Progenitor cell of endocrine pancreas (in vitro differentiated cells): ENCODE results near the gene CHADL. TPM values are rescaled to one million over a fixed set of nuclear protein-coding genes. Genes with fewer than 3 reads are reported as not detected.
A peak's percentile ranks its signal among the peaks of the same experiment; 100 is the strongest.

Experiments used
- DNase-seq: peaks from one replicate; pipeline ENCODE4 v3.0.0; 2021; ENCODE audit warnings: low spot score; ENCODE audit not compliant: unreplicated experiment
- H3K27ac Mint-ChIP-seq: 2 replicates; pipeline ENCODE4 v1.8.0; 2021; ENCODE audit warnings: mild to moderate bottlenecking, moderate library complexity, mixed read lengths
- H3K27me3 Mint-ChIP-seq: 2 replicates; pipeline ENCODE4 v1.8.0; 2021; ENCODE audit warnings: mixed read lengths
- H3K36me3 Mint-ChIP-seq: 2 replicates; pipeline ENCODE4 v1.8.0; 2022; ENCODE audit warnings: mixed read lengths; ENCODE audit not compliant: insufficient read depth
- H3K4me1 Mint-ChIP-seq: 2 replicates; pipeline ENCODE4 v1.8.0; 2021; ENCODE audit warnings: low read depth, mixed read lengths
- H3K4me3 Mint-ChIP-seq: 2 replicates; pipeline ENCODE4 v1.8.0; 2021; ENCODE audit warnings: low read depth, mild to moderate bottlenecking, moderate library complexity, mixed read lengths
- H3K9me3 Mint-ChIP-seq: 2 replicates; pipeline ENCODE4 v1.8.0; 2021; ENCODE audit warnings: low read depth, mixed read lengths
- total RNA-seq: library from RNA; stranded (reverse); gene quantifications from 2 replicates; pipeline ENCODE4 v1.2.1, GENCODE V29; 2021
- TF ChIP-seq, protein P1 (sequence below): fragments of 200-600 bp; sonication (generic); IDR thresholded peaks from one replicate; pipeline ENCODE4 v1.5.0; 2021; ENCODE audit warnings: antibody characterized with exemption, mild to moderate bottlenecking; ENCODE audit not compliant: unreplicated experiment

Gene CHADL
- total RNA-seq, 1 donor from 2014 or later, result 3.1 TPM

DNA sequence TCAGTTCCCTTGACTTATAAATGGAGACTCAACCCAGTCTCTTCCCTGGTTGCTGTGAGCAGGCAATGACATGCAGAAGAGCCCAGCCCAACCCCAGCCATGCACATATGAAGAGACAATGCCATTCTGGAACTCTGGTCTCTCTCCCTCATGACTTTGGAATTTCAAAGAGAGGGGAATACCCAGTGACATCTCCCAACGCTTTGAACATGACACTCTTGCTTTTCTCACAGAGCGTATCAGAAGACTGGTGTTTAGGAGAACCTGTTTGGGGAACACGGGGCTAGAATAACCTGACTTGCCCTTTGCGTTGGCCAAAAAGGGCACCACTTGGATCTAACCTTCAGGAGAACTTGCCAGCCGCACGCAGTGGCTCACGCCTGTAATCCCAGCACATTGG, 32.4 kb upstream of the CHADL start:
- no peak for DNase-seq
- H3K27me3 Mint-ChIP-seq, result no peaks in the 10 kb centered on the region
- no peaks in the 10 kb centered on the region for H3K4me1 Mint-ChIP-seq
- H3K27ac Mint-ChIP-seq, result no peak overlapping the region
- H3K36me3 Mint-ChIP-seq, result peaks cover 22% of the 10 kb centered on the region
- no peaks in the 10 kb centered on the region for H3K9me3 Mint-ChIP-seq
- TF ChIP-seq, protein P1, sequence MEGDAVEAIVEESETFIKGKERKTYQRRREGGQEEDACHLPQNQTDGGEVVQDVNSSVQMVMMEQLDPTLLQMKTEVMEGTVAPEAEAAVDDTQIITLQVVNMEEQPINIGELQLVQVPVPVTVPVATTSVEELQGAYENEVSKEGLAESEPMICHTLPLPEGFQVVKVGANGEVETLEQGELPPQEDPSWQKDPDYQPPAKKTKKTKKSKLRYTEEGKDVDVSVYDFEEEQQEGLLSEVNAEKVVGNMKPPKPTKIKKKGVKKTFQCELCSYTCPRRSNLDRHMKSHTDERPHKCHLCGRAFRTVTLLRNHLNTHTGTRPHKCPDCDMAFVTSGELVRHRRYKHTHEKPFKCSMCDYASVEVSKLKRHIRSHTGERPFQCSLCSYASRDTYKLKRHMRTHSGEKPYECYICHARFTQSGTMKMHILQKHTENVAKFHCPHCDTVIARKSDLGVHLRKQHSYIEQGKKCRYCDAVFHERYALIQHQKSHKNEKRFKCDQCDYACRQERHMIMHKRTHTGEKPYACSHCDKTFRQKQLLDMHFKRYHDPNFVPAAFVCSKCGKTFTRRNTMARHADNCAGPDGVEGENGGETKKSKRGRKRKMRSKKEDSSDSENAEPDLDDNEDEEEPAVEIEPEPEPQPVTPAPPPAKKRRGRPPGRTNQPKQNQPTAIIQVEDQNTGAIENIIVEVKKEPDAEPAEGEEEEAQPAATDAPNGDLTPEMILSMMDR, result no peak
- H3K4me3 Mint-ChIP-seq, result no peak overlapping the region

DNA sequence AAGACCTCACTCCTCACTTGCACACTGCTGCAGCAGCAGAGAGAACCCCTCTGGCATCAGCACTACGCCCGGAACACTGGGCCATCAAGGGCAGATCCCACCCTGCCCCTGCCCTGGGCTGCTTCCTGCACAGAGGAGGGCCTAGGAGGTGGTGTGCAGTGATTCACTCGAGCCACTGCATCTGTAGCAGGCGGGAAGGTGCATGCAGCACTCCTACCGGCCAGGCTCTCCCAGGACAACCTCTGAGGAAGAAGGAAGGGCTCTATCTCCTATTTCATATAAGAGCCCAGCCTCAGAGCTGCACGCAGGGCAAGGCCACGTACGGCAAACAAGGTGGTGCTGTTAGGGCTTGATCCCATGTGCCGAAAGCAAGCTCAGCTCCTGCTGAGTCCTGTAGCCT, 31.1 kb upstream of the CHADL start:
- Mint-ChIP-seq H3K4me1 (no peaks in the 10 kb centered on the region), H3K4me3 (no peak overlapping the region), H3K36me3 (peaks cover 16% of the 10 kb centered on the region), H3K9me3 (no peaks in the 10 kb centered on the region), H3K27ac (no peak overlapping the region), H3K27me3 (no peaks in the 10 kb centered on the region)
- DNase-seq, result no peak
- TF ChIP-seq, protein P1, result no peak

DNA sequence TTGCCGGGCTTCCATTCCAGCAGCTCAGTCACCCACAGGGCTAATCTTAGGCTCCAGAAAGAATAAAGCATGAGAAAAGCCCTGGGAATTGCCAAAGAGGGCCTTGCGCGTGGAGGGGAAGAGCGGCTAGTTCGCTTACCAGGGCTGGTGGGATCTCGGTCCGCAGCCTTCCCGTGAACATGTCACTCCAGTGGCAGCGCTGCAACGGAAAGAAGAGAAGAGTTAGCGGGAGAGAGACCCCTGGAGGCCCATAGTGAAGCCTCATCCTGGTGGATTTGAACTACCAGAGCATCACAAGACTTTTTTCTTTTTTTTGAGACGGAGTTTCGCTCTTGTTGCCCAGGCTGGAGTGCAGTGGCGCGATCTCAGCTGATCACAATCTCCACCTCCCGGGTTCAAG, 27.2 kb upstream of the CHADL start:
- no peak overlapping the region for H3K4me3 Mint-ChIP-seq
- peaks cover 15% of the 10 kb centered on the region for H3K36me3 Mint-ChIP-seq

DNA sequence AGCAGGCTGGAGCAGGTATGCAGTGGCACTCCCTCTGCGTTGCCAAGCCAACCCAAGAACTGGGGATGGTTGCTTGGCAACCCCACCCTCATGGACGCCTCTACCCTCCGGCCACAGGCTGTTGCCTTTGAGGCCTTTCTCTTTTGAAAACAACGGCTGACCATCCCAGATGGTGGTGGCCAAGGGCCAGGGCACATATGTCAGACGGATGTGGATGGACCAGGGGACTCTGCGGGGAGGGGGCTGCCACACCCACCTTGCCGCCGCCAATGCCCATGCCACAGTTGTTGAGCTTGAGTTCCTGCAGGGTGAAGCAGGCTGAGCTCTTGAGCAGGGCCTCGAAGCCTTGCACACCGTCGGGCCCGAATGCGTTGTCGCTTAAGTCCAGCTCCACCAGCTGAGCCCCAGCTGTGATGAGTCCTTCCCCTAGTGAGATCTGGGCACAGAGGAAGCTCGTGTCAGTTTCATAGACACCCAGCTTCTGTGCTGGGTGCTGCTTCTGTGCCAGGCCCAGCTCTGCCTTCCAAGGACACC, 23.7 kb upstream of the CHADL start:
- DNase-seq, result no peak
- TF ChIP-seq, protein P1, result no peak
- H3K27me3 Mint-ChIP-seq, result no peaks in the 10 kb centered on the region
- H3K36me3 Mint-ChIP-seq, result peaks cover 10% of the 10 kb centered on the region
- no peaks in the 10 kb centered on the region for H3K9me3 Mint-ChIP-seq
- H3K4me3 Mint-ChIP-seq, result no peak overlapping the region
- peak overlapping the region; percentile 58 for H3K27ac Mint-ChIP-seq
- no peaks in the 10 kb centered on the region for H3K4me1 Mint-ChIP-seq

More for the DNA sequence above, 27.2 kb upstream of the CHADL start:
- no peak overlapping the region for H3K27ac Mint-ChIP-seq
- H3K27me3 Mint-ChIP-seq, result no peaks in the 10 kb centered on the region
- no peak for DNase-seq
- TF ChIP-seq, protein P1, result no peak
- no peaks in the 10 kb centered on the region for H3K4me1 Mint-ChIP-seq
- no peaks in the 10 kb centered on the region for H3K9me3 Mint-ChIP-seq

DNA sequence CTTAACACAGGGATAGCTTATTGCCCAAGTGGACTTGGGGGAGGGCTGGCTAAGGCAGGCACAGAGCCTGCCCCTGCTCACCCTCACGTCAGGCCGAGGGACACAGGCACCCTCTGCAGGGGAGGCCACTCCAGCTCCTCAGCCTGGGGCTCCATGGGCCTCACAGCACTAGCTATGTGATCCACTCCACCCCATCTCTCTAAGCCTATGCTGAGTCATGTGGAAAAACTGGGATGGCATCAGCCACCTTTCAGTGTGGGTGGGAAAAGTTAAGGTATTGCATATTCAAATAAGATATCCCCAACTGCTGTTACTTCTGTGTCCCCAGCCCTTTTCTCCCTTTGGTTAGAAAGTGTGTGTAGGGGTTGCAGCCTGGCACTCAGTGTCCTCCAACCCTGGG, 23.0 kb upstream of the CHADL start:
- H3K4me3 Mint-ChIP-seq, result no peak overlapping the region
- no peaks in the 10 kb centered on the region for H3K4me1 Mint-ChIP-seq
- H3K36me3 Mint-ChIP-seq, result peaks cover 10% of the 10 kb centered on the region
- no peaks in the 10 kb centered on the region for H3K27me3 Mint-ChIP-seq
- DNase-seq, result no peak
- TF ChIP-seq, protein P1, result no peak
- no peaks in the 10 kb centered on the region for H3K9me3 Mint-ChIP-seq
- no peak overlapping the region for H3K27ac Mint-ChIP-seq
